ENCODE data around the gene FUNDC2. TPM values are rescaled to one million over a fixed set of nuclear protein-coding genes. Genes with fewer than 3 reads are reported as not detected.

FUNDC2 gene
- total and polyA plus RNA-seq, 2 experiments from 2014 or later = 57.7 to 87.5 TPM

DNA sequence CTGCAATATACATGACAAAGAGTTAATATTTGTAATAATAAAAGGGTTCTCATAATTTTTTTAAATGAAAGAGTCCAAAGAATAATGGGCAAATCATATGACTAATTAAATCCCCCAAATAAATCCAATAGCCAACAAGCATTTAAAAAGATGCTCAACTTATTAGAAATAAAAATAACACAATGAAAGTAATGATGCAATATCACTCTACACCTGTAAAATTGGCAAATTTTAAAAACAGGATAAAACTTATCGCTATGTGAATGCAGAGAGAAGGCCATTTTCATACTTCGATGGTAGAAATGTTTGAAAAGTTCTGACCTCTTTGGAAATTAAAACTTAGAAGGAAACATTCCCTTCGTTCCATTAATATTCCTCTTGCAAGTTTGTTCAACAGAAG, 6.1 kb upstream of the FUNDC2 start:
- no peak for TF ChIP-seq CTCF (IDR thresholded peaks at IDR 0.05; ENCODE audit: poor library complexity)
- TF ChIP-seq EZH2phosphoT487 (IDR thresholded peaks at IDR 0.05; ENCODE audit: low read depth, severe bottlenecking, unreplicated experiment) = no peak
- no peak for TF ChIP-seq EZH2 (IDR thresholded peaks at IDR 0.05; ENCODE audit: borderline replicate concordance)
- no peaks in the 10 kb centered on the region for H3K4me1 ChIP-seq (ENCODE audit: insufficient read depth)
- 81% methylated on average over 3 of the region's 3 CpGs for WGBS (ENCODE audit: low lambda C conversion rate, missing lambda C conversion rate)
- H3K4me3 ChIP-seq = no peak overlapping the region
- H3K79me2 ChIP-seq = no peaks in the 10 kb centered on the region
- H3K9me3 ChIP-seq (ENCODE audit: low read depth) = no peaks in the 10 kb centered on the region
- H2AFZ ChIP-seq = no peak overlapping the region
- no peak overlapping the region for H3K27ac ChIP-seq
- no peaks in the 10 kb centered on the region for H3K27me3 ChIP-seq
- no peaks in the 10 kb centered on the region for H3K9me2 ChIP-seq (replicated peaks; ENCODE audit: insufficient read depth)
- no peaks in the 10 kb centered on the region for H4K20me1 ChIP-seq (ENCODE audit: insufficient read depth, poor library complexity, severe bottlenecking)
- no peak overlapping the region for H3K4me2 ChIP-seq
- no peak for DNase-seq (ENCODE audit: low spot score)
- H3K36me3 ChIP-seq (replicated peaks; ENCODE audit: insufficient read depth, low read depth) = no peaks in the 10 kb centered on the region

- Histone ChIP-seq H3K36me3 (replicated peaks; ENCODE audit: insufficient read depth, low read depth) (no peaks in the 10 kb centered on the region), H2AFZ (no peak within 1 kb of the TSS), H3K4me2 (no peak within 1 kb of the TSS), H3K9me2 (replicated peaks; ENCODE audit: insufficient read depth) (no peaks in the 10 kb centered on the region), H3K27ac (no peak within 1 kb of the TSS), H3K27me3 (no peaks in the 10 kb centered on the region), H4K20me1 (ENCODE audit: insufficient read depth, poor library complexity, severe bottlenecking) (no peaks in the 10 kb centered on the region), H3K9me3 (ENCODE audit: low read depth) (no peaks in the 10 kb centered on the region), H3K79me2 (no peaks in the 10 kb centered on the region), H3K4me3 (no peak within 1 kb of the TSS), H3K4me1 (ENCODE audit: insufficient read depth) (no peaks in the 10 kb centered on the region)
- no peak for DNase-seq (ENCODE audit: low spot score)
- WGBS (ENCODE audit: low lambda C conversion rate, missing lambda C conversion rate) = 36% methylated on average over 1 of the region's 1 CpG
- no peak for TF ChIP-seq CTCF (IDR thresholded peaks at IDR 0.05; ENCODE audit: poor library complexity)
- no peak for TF ChIP-seq EZH2 (IDR thresholded peaks at IDR 0.05; ENCODE audit: borderline replicate concordance)
- no peak for TF ChIP-seq EZH2phosphoT487 (IDR thresholded peaks at IDR 0.05; ENCODE audit: low read depth, severe bottlenecking, unreplicated experiment)
These were observed 4.1 kb upstream of the FUNDC2 start, which contains the start of gene F8 for GRCh38 chrX:155022585-155022984. Gene F8 (minus strand): TSS chrX:155022723. CDS start chrX:155022552, 171 bp downstream.

GRCh38 chrX:155023907-155024833, 2.5 kb upstream of the FUNDC2 start:
- Histone ChIP-seq H2AFZ (no peak overlapping the region), H3K9me2 (replicated peaks; ENCODE audit: insufficient read depth) (no peaks in the 10 kb centered on the region), H3K27ac (no peak overlapping the region), H4K20me1 (ENCODE audit: insufficient read depth, poor library complexity, severe bottlenecking) (no peaks in the 10 kb centered on the region), H3K36me3 (replicated peaks; ENCODE audit: insufficient read depth, low read depth) (no peaks in the 10 kb centered on the region), H3K9me3 (ENCODE audit: low read depth) (no peaks in the 10 kb centered on the region), H3K27me3 (no peaks in the 10 kb centered on the region), H3K4me1 (ENCODE audit: insufficient read depth) (no peaks in the 10 kb centered on the region), H3K4me2 (no peak overlapping the region), H3K4me3 (no peak overlapping the region), H3K79me2 (peaks cover 12% of the 10 kb centered on the region)
- 86% methylated on average over 6 of the region's 6 CpGs for WGBS (ENCODE audit: low lambda C conversion rate, missing lambda C conversion rate)
- DNase-seq (ENCODE audit: low spot score) = no peak
- TF ChIP-seq EZH2phosphoT487 (IDR thresholded peaks at IDR 0.05; ENCODE audit: low read depth, severe bottlenecking, unreplicated experiment) (no peak), EZH2 (IDR thresholded peaks at IDR 0.05; ENCODE audit: borderline replicate concordance) (no peak), CTCF (IDR thresholded peaks at IDR 0.05; ENCODE audit: poor library complexity) (no peak)
